Measurements from ENCODE around the gene ZNF117. TPM values are rescaled to one million over a fixed set of nuclear protein-coding genes. Genes with fewer than 3 reads are reported as not detected.
"Not testable (repeated sequence)": the region's sequence is repeated elsewhere in the genome, so short reads cannot be mapped to it uniquely, and the experiment has no call there.

The ZNF117 gene
- polyA plus RNA-seq (ENCODE audit: insufficient read length in 4 of 4): 10 to 100 TPM; 28.0 to 59.7 (median 36.6) TPM

- DNase-seq (ENCODE audit: low read depth in 4 of 4, low spot score in 3 of 4): no peak
Observed at GRCh38 chr7:64990936-64991335, at the start of gene ZNF117. Gene ZNF117, minus strand, starts transcription at chr7:64991036.

GRCh38 chr7:65038767-65039166, 47.9 kb upstream of the ZNF117 start:
- DNase-seq (ENCODE audit: low read depth in 4 of 4, low spot score in 3 of 4): peak; percentile 5 to 31 (median 26)

GRCh38 chr7:65037740-65038688, 47.2 kb upstream of the ZNF117 start:
- peak; percentile 69 to 83 (median 81) for DNase-seq (ENCODE audit: low read depth in 4 of 4, low spot score in 3 of 4)

GRCh38 chr7:65036526-65036925, 45.7 kb upstream of the ZNF117 start:
- DNase-seq (ENCODE audit: low read depth in 4 of 4, low spot score in 3 of 4): not testable (repeated sequence)

GRCh38 chr7:65035469-65035868, 44.6 kb upstream of the ZNF117 start:
- DNase-seq (ENCODE audit: low read depth in 4 of 4, low spot score in 3 of 4): not testable (repeated sequence)

- not testable (repeated sequence) for DNase-seq (ENCODE audit: low read depth in 4 of 4, low spot score in 3 of 4)
Observed at GRCh38 chr7:65034120-65034782, 43.4 kb upstream of the ZNF117 start.

- DNase-seq (ENCODE audit: low read depth in 4 of 4, low spot score in 3 of 4): not testable (repeated sequence)
Observed at GRCh38 chr7:65033391-65033790, 42.6 kb upstream of the ZNF117 start.

- not testable (repeated sequence) for DNase-seq (ENCODE audit: low read depth in 4 of 4, low spot score in 3 of 4)
Observed at GRCh38 chr7:65025023-65025422, 34.2 kb upstream of the ZNF117 start.

- not testable (repeated sequence) for DNase-seq (ENCODE audit: low read depth in 4 of 4, low spot score in 3 of 4)
Observed at GRCh38 chr7:65020978-65021377, 30.1 kb upstream of the ZNF117 start.

- DNase-seq (ENCODE audit: low read depth in 4 of 4, low spot score in 3 of 4): not testable (repeated sequence)
Observed at GRCh38 chr7:65009881-65010280, 19.0 kb upstream of the ZNF117 start.

- DNase-seq (ENCODE audit: low read depth in 4 of 4, low spot score in 3 of 4): not testable (repeated sequence)
Observed at GRCh38 chr7:65009394-65009793, 18.6 kb upstream of the ZNF117 start.

- DNase-seq (ENCODE audit: low read depth in 4 of 4, low spot score in 3 of 4): not testable (repeated sequence)
Observed at GRCh38 chr7:65007036-65007435, 16.2 kb upstream of the ZNF117 start.

GRCh38 chr7:65006094-65006992, 15.5 kb upstream of the ZNF117 start, which contains the start of gene ERV3-1:
Gene ERV3-1, minus strand, starts transcription at chr7:65006687. Its CDS starts 13,661 bp downstream, at chr7:64993026.
- peak; percentile 81 to 89 (median 88) for DNase-seq (ENCODE audit: low read depth in 4 of 4, low spot score in 3 of 4)

GRCh38 chr7:65004575-65004974, 13.7 kb upstream of the ZNF117 start:
- no peak for DNase-seq (ENCODE audit: low read depth in 4 of 4, low spot score in 3 of 4)

GRCh38 chr7:65002972-65003585, 12.2 kb upstream of the ZNF117 start:
- DNase-seq (ENCODE audit: low read depth in 4 of 4, low spot score in 3 of 4): no peak

GRCh38 chr7:65001291-65001814, 10.5 kb upstream of the ZNF117 start:
- no peak for DNase-seq (ENCODE audit: low read depth in 4 of 4, low spot score in 3 of 4)

GRCh38 chr7:64999165-65000004, 8.5 kb upstream of the ZNF117 start:
- no peak for DNase-seq (ENCODE audit: low read depth in 4 of 4, low spot score in 3 of 4)

GRCh38 chr7:64998865-64999164, 8.0 kb upstream of the ZNF117 start:
- no peak for DNase-seq (ENCODE audit: low read depth in 4 of 4, low spot score in 3 of 4)

GRCh38 chr7:64997927-64998391, 7.1 kb upstream of the ZNF117 start:
- DNase-seq (ENCODE audit: low read depth in 4 of 4, low spot score in 3 of 4): no peak

All from left renal pelvis (tissue), 4 donors.